HL-60 (cell line): Measurements from ENCODE around the gene SOS2.

Experiments used
- DNase-seq, 2 experiments: peaks; one replicate each; pipeline ENCODE4 v3.0.0-alpha.2; 2010 to 2020; ENCODE audit warnings: low read depth in 1 of 2, low spot score in 1 of 2
- H3K27ac ChIP-seq: fragments of 250-450 bp; sonication (Bioruptor Pico); replicated peaks from 2 replicates; pipeline ENCODE4 v1.5.1; 2020; ENCODE audit warnings: mild to moderate bottlenecking, moderate library complexity
- H3K27me3 ChIP-seq: fragments of 250-450 bp; sonication (Bioruptor Pico); 2 replicates; pipeline ENCODE4 v1.5.1; 2021; ENCODE audit warnings: mild to moderate bottlenecking, moderate library complexity; ENCODE audit not compliant: insufficient read depth, poor library complexity, severe bottlenecking
- H3K4me3 ChIP-seq: replicated peaks from 2 replicates; pipeline ENCODE4 v1.5.1; 2011; ENCODE audit warnings: mild to moderate bottlenecking, control low read depth, low read length; ENCODE audit not compliant: insufficient read depth
- CTCF ChIP-seq: IDR thresholded peaks from one replicate; pipeline ENCODE4 v1.5.1; 2011; ENCODE audit warnings: low read length, control low read depth, inconsistent platforms; ENCODE audit not compliant: insufficient read depth
- GABPA ChIP-seq: IDR thresholded peaks from 2 replicates; pipeline ENCODE4 v1.6.1; 2012; ENCODE audit warnings: low read depth
- POLR2AphosphoS5 ChIP-seq: IDR thresholded peaks from 2 replicates; pipeline ENCODE4 v1.6.1; 2012; ENCODE audit warnings: low read depth
- REST ChIP-seq: IDR thresholded peaks from 2 replicates; pipeline ENCODE4 v1.6.1; 2012; ENCODE audit warnings: low read depth; ENCODE audit not compliant: insufficient replicate concordance
- SPI1 ChIP-seq: IDR thresholded peaks from 2 replicates; pipeline ENCODE4 v1.6.1; 2012; ENCODE audit warnings: low read depth, mild to moderate bottlenecking, borderline replicate concordance

SOS2 gene

GRCh38 chr14:50230401-50230700, 1.0 kb downstream of the SOS2 start:
- TF ChIP-seq POLR2AphosphoS5 = no peak
- TF ChIP-seq CTCF = no peak
- no peak for TF ChIP-seq SPI1
- no peak for TF ChIP-seq REST
- TF ChIP-seq GABPA = no peak
- peak in 1 of 2 experiments; percentile 24 for DNase-seq
- peak overlapping the region; percentile 94 for H3K27ac ChIP-seq
- peak overlapping the region; percentile 87 for H3K4me3 ChIP-seq
- H3K27me3 ChIP-seq = no peaks in the 10 kb centered on the region

- Histone ChIP-seq H3K4me3 (peak overlapping the region; percentile 87), H3K27ac (peak overlapping the region; percentile 94), H3K27me3 (no peaks in the 10 kb centered on the region)
- TF ChIP-seq SPI1 (no peak), REST (no peak), CTCF (no peak), GABPA (no peak), POLR2AphosphoS5 (no peak)
- no peak for DNase-seq
Observed at GRCh38 chr14:50229681-50230080, 1.7 kb downstream of the SOS2 start.

- Histone ChIP-seq H3K27me3 (no peaks in the 10 kb centered on the region), H3K4me3 (no peak overlapping the region), H3K27ac (no peak overlapping the region)
- TF ChIP-seq POLR2AphosphoS5 (no peak), SPI1 (no peak), CTCF (no peak), REST (no peak), GABPA (no peak)
- no peak for DNase-seq
Observed at GRCh38 chr14:50228313-50228712, 3.1 kb downstream of the SOS2 start.
